NCI-H1694 treated with DMSO at 0.1 percent for 48 hours (cell line): Measurements from ENCODE around the gene PYHIN1.
"Not testable (repeated sequence)": the region's sequence is repeated elsewhere in the genome, so short reads cannot be mapped to it uniquely, and the experiment has no call there.

Experiments
- DNase-seq: peaks from one replicate; lab custom pipeline; 2025; lab: John Stamatoyannopoulos, UW

PYHIN1 gene

GRCh38 chr1:158983235-158983634 is 51.9 kb downstream of the PYHIN1 start:
- no peak for DNase-seq

- no peak for DNase-seq
Measured at GRCh38 chr1:158984386-158984785, 53.0 kb downstream of the PYHIN1 start.

- DNase-seq: no peak
Measured at GRCh38 chr1:158989424-158989823, 58.1 kb downstream of the PYHIN1 start.

GRCh38 chr1:158992787-158993312 is 61.5 kb downstream of the PYHIN1 start:
- no peak for DNase-seq

GRCh38 chr1:158996998-158997397 is 65.6 kb downstream of the PYHIN1 start:
- DNase-seq: no peak

GRCh38 chr1:158998037-158998780 is 66.9 kb downstream of the PYHIN1 start:
- no peak for DNase-seq

GRCh38 chr1:158998781-158999161 is 67.4 kb downstream of the PYHIN1 start:
- DNase-seq: peak; percentile 54

GRCh38 chr1:158999316-159000069 is 68.1 kb downstream of the PYHIN1 start:
- DNase-seq: no peak

- DNase-seq: no peak
Measured at GRCh38 chr1:159000070-159000409, 68.7 kb downstream of the PYHIN1 start.

GRCh38 chr1:159000625-159001024 is 69.3 kb downstream of the PYHIN1 start:
- DNase-seq: no peak

GRCh38 chr1:159005161-159005560 is 73.8 kb downstream of the PYHIN1 start:
- DNase-seq: no peak

- no peak for DNase-seq
Measured at GRCh38 chr1:159005676-159006075, 74.3 kb downstream of the PYHIN1 start.

GRCh38 chr1:159006210-159006807 is 75.0 kb downstream of the PYHIN1 start:
- not testable (repeated sequence) for DNase-seq

GRCh38 chr1:159007726-159008125 is 76.4 kb downstream of the PYHIN1 start:
- DNase-seq: no peak

- no peak for DNase-seq
Measured at GRCh38 chr1:159008744-159009188, 77.4 kb downstream of the PYHIN1 start.

- DNase-seq: no peak
Measured at GRCh38 chr1:159009287-159009686, 77.9 kb downstream of the PYHIN1 start.

GRCh38 chr1:159009704-159010361 is 78.5 kb downstream of the PYHIN1 start, which contains the start of gene IFI16:
Gene IFI16, plus strand, starts transcription at chr1:159009907. Its CDS starts 4,774 bp downstream, at chr1:159014681.
- no peak for DNase-seq

GRCh38 chr1:159010391-159010790 is 79.0 kb downstream of the PYHIN1 start:
- no peak for DNase-seq

GRCh38 chr1:159011001-159011400 is 79.6 kb downstream of the PYHIN1 start:
- not testable (repeated sequence) for DNase-seq

- no peak for DNase-seq
Measured at GRCh38 chr1:159011751-159012150, 80.4 kb downstream of the PYHIN1 start.

GRCh38 chr1:159012495-159012894 is 81.1 kb downstream of the PYHIN1 start:
- no peak for DNase-seq

GRCh38 chr1:159014003-159014571 is 82.7 kb downstream of the PYHIN1 start:
- no peak for DNase-seq
